ENCODE measurements around the gene MNX1.

- no peak for TF ChIP-seq REST (IDR thresholded peaks at IDR 0.05)
- TF ChIP-seq, protein P1, sequence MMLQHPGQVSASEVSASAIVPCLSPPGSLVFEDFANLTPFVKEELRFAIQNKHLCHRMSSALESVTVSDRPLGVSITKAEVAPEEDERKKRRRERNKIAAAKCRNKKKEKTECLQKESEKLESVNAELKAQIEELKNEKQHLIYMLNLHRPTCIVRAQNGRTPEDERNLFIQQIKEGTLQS (IDR thresholded peaks at IDR 0.05), result no peak
- TF ChIP-seq, protein P2, sequence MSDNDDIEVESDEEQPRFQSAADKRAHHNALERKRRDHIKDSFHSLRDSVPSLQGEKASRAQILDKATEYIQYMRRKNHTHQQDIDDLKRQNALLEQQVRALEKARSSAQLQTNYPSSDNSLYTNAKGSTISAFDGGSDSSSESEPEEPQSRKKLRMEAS (IDR thresholded peaks at IDR 0.05), result no peak
- TF ChIP-seq GABPA (IDR thresholded peaks at IDR 0.05 in 1 of 2, conservative IDR thresholded peaks at IDR 0.05 in 1 of 2), result no peak
Observed at GRCh38 chr7:156979007-156979606, 31.4 kb downstream of the MNX1 start.

Data from liver (tissue), 2 donors.